ENCODE results near the gene PTPN6. TPM values are rescaled to one million over a fixed set of nuclear protein-coding genes. Genes with fewer than 3 reads are reported as not detected.

Gene PTPN6
- total and polyA plus RNA-seq, 2 of the 13 experiments (the other 11 are each of a cell fraction or from before 2014, with no cell fraction given), result 10.5 to 10.6 TPM

GRCh38 chr12:6928022-6928702 lies 23.0 kb upstream of the PTPN6 start:
- intact Hi-C loops (cut with micrococcal nuclease; ENCODE audit: unreplicated experiment) (loop anchor here (5.0 kb wide), 1 partner anchor 184 kb away; no protein-coding TSS in a partner anchor), in situ Hi-C loops (cut with HindIII; ENCODE audit: extremely low pct_ligation_motif_present, low pct_unique_long_range_greater_than_20kb) (no loop called here)
- H3K79me2 ChIP-seq (ENCODE audit: insufficient read depth, low read length), result peaks cover 30% of the 10 kb centered on the region
- WGBS (ENCODE audit: low lambda C conversion rate), result 2% methylated on average over 63 of the region's 79 CpGs
- CTCF ChIA-PET (ENCODE audit: low intra/inter-chr PET ratio, low total read pairs), result no interaction called here
- ATAC-seq (peak; percentile 3; the same call in 1 of the 3 replicates), FAIRE-seq (no peak), DNase-seq (ENCODE audit: low spot score) (no peak)
- H3K36me3 ChIP-seq (replicated peaks in 1 of 2; ENCODE audit: control insufficient read depth in 1 of 2, insufficient read depth in 2 of 2, low read length in 2 of 2), result peaks cover 0 to 1% of the 10 kb centered on the region in 2 experiments; a peak in 1 of 5 replicates
- peak overlapping the region; percentile 81 for H3K9ac ChIP-seq (ENCODE audit: insufficient read depth, low read depth, low read length)
- no peaks in the 10 kb centered on the region; a peak in 1 of 5 replicates for H3K27me3 ChIP-seq (ENCODE audit: control insufficient read depth in 1 of 2, insufficient read depth in 2 of 2, low read length in 2 of 2)
- H3K27ac ChIP-seq (ENCODE audit: extremely low read length, insufficient read depth, low read length), result peak overlapping the region; percentile 54
- no peaks in the 10 kb centered on the region for H3K9me3 ChIP-seq (ENCODE audit: low read length)
- no peaks in the 10 kb centered on the region for H4K20me1 ChIP-seq (ENCODE audit: insufficient read depth, low read length)
- no TSS peak for BruUV-seq (replicated peaks)
- H3K4me2 ChIP-seq (ENCODE audit: low read depth, low read length), result peak overlapping the region; percentile 88
- no peak for TF ChIP-seq TEAD3 (CRISPR knock-in tag; optimal IDR thresholded peaks at IDR 0.05; ENCODE audit: borderline replicate concordance)
- peak; percentile 27; the same call in 1 of the 2 replicates for TF ChIP-seq HOXA3 (CRISPR knock-in tag; IDR thresholded peaks at IDR 0.05)
- TF ChIP-seq HDAC1 (CRISPR knock-in tag; IDR thresholded peaks at IDR 0.05), result peak; percentile 29; the same call in 1 of the 2 replicates
- 0 out of 2 replicates have a peak, but pooled peaks have one; percentile 23 for TF ChIP-seq PHF8 (CRISPR knock-in tag; IDR thresholded peaks at IDR 0.05)
- no peak for TF ChIP-seq CENPX (CRISPR knock-in tag; IDR thresholded peaks at IDR 0.05)
- no peak for TF ChIP-seq KLF6 (CRISPR knock-in tag; IDR thresholded peaks at IDR 0.05)
- peak; percentile 34; the same call in 1 of the 2 replicates for TF ChIP-seq GABPB1 (CRISPR knock-in tag; IDR thresholded peaks at IDR 0.05)
- no peak for TF ChIP-seq ISL2 (CRISPR knock-in tag; IDR thresholded peaks at IDR 0.05)
- TF ChIP-seq ZC3H4 (CRISPR knock-in tag; IDR thresholded peaks at IDR 0.05; ENCODE audit: borderline replicate concordance), result no peak
- no peak for TF ChIP-seq HMGA1 (CRISPR knock-in tag; conservative IDR thresholded peaks at IDR 0.05)
- no peak for TF ChIP-seq ATRX (CRISPR knock-in tag; IDR thresholded peaks at IDR 0.05; ENCODE audit: borderline replicate concordance)
- TF ChIP-seq PATZ1 (CRISPR knock-in tag; IDR thresholded peaks at IDR 0.05), result peak; percentile 30; the same call in 1 of the 2 replicates
- TF ChIP-seq CREB3 (CRISPR knock-in tag; IDR thresholded peaks at IDR 0.05), result no peak
- TF ChIP-seq KMT2A (CRISPR knock-in tag; IDR thresholded peaks at IDR 0.05), result no peak
- TF ChIP-seq KDM3A (CRISPR knock-in tag; IDR thresholded peaks at IDR 0.05; ENCODE audit: low read depth), result 0 out of 2 replicates have a peak, but pooled peaks have one; percentile 18
- no peak for TF ChIP-seq MTA3 (CRISPR knock-in tag; IDR thresholded peaks at IDR 0.05)
- peaks cover 66% of the 10 kb centered on the region for H3K4me1 ChIP-seq (ENCODE audit: insufficient read depth, low read length)
- peak overlapping the region; percentile 82 to 93 (median 90) for H3K4me3 ChIP-seq (replicated peaks in 1 of 3; ENCODE audit: insufficient read depth in 1 of 3, low read depth in 2 of 3, low read length in 3 of 3)
- POLR2A ChIA-PET, result interaction anchor here (1.0 to 2.7 kb wide), 9 partner anchors 10 to 592 kb away, joined by 3 to 24 read pairs (median 4); partner anchors contain the start of genes C12orf57, CDCA3, RNU7-1 and SPSB2
- H2AFZ ChIP-seq (ENCODE audit: low read length), result no peak overlapping the region
